Fibroblast of skin of right quadriceps (primary cell): ENCODE data around the gene PIGM.

Experiments used
- DNase-seq: peaks from one replicate; pipeline ENCODE4 v3.0.0-alpha.2; 2013

The PIGM gene

GRCh38 chr1:160020196-160020595 is 11.6 kb downstream of the PIGM start:
- no peak for DNase-seq

- DNase-seq, result peak; percentile 47
Observed at GRCh38 chr1:160018900-160019299, 12.9 kb downstream of the PIGM start.

GRCh38 chr1:160018347-160018746 is 13.4 kb downstream of the PIGM start:
- no peak for DNase-seq

- DNase-seq, result no peak
Observed at GRCh38 chr1:160017592-160017991, 14.2 kb downstream of the PIGM start.

GRCh38 chr1:160011781-160012180 is 20.0 kb downstream of the PIGM start:
- DNase-seq, result no peak

- no peak for DNase-seq
Observed at GRCh38 chr1:160009801-160010200, 22.0 kb downstream of the PIGM start.

GRCh38 chr1:160009081-160009480 is 22.7 kb downstream of the PIGM start:
- DNase-seq, result no peak

GRCh38 chr1:160007577-160008200 is 24.1 kb downstream of the PIGM start:
- peak; percentile 31 for DNase-seq

- DNase-seq, result peak; percentile 63
Observed at GRCh38 chr1:160006312-160006940, 25.4 kb downstream of the PIGM start.

GRCh38 chr1:160005070-160005469 is 26.7 kb downstream of the PIGM start:
- no peak for DNase-seq

GRCh38 chr1:160004425-160004824 is 27.4 kb downstream of the PIGM start:
- no peak for DNase-seq

- DNase-seq, result no peak
Observed at GRCh38 chr1:160004001-160004400, 27.8 kb downstream of the PIGM start.

GRCh38 chr1:160001440-160001839 is 30.4 kb downstream of the PIGM start:
- DNase-seq, result no peak

- peak; percentile 25 for DNase-seq
Observed at GRCh38 chr1:159999204-159999603, 32.6 kb downstream of the PIGM start.

- peak; percentile 93 for DNase-seq
Observed at GRCh38 chr1:159996653-159997052, 35.1 kb downstream of the PIGM start.

GRCh38 chr1:159994896-159995295 is 36.9 kb downstream of the PIGM start:
- DNase-seq, result no peak

GRCh38 chr1:159993911-159994310 is 37.9 kb downstream of the PIGM start:
- no peak for DNase-seq

- DNase-seq, result no peak
Observed at GRCh38 chr1:159992161-159992560, 39.6 kb downstream of the PIGM start.

GRCh38 chr1:159991513-159991912 is 40.3 kb downstream of the PIGM start:
- DNase-seq, result peak; percentile 5

GRCh38 chr1:159990005-159990404 is 41.8 kb downstream of the PIGM start:
- DNase-seq, result no peak

- no peak for DNase-seq
Observed at GRCh38 chr1:159989581-159989980, 42.2 kb downstream of the PIGM start.

GRCh38 chr1:159988006-159988405 is 43.8 kb downstream of the PIGM start:
- no peak for DNase-seq

GRCh38 chr1:159987186-159987585 is 44.6 kb downstream of the PIGM start:
- no peak for DNase-seq

- DNase-seq, result no peak
Observed at GRCh38 chr1:159986531-159986930, 45.3 kb downstream of the PIGM start.

GRCh38 chr1:159986093-159986492 is 45.7 kb downstream of the PIGM start:
- no peak for DNase-seq
